HUES6 (cell line): ENCODE data around the gene ZSWIM5.

Source experiments
- H3K27ac ChIP-seq: 2 replicates; pipeline ENCODE4 v1.7.0; 2013; ENCODE audit warnings: low read depth, mild to moderate bottlenecking, low read length, inconsistent platforms
- H3K27me3 ChIP-seq: 2 replicates; pipeline ENCODE4 v1.6.1; 2013; ENCODE audit warnings: low read length; ENCODE audit not compliant: control insufficient read depth, insufficient read depth
- H3K36me3 ChIP-seq: 2 replicates; pipeline ENCODE4 v1.6.1; 2013; ENCODE audit warnings: low read length; ENCODE audit not compliant: control insufficient read depth, insufficient read depth
- H3K4me1 ChIP-seq: 2 replicates; pipeline ENCODE4 v1.6.1; 2013; ENCODE audit warnings: low read length; ENCODE audit not compliant: control insufficient read depth, insufficient read depth
- H3K4me3 ChIP-seq: 2 replicates; pipeline ENCODE4 v1.5.1; 2013; ENCODE audit warnings: low read depth, low read length
- H3K9ac ChIP-seq: one replicate; pipeline ENCODE4 v1.6.1; 2013; ENCODE audit warnings: mild to moderate bottlenecking, low read length
- H3K9me3 ChIP-seq: 2 replicates; pipeline ENCODE4 v1.6.1; 2013; ENCODE audit warnings: low read depth, low read length; ENCODE audit not compliant: control insufficient read depth, insufficient read depth

ZSWIM5 gene

DNA sequence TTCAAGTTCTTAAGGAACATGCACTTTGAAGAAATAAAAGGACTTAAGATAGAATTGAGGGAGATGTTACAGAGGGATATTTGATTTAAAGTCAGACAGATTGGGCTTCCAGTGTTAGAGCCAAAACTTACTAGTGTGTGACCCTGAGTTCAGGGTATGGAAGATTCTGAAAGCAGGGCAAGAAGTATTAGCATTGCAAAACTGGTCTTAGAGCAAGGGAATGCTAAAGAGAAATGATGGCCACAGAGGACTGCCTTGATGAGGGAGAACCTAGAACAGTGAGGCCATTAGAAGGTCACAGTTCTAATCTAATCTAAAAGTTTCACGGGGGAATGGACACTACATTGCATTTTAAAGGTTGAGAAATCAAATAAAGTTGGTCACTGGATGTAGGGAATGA lies 148.9 kb downstream of the ZSWIM5 start:
- Histone ChIP-seq H3K4me3 (no peak overlapping the region), H3K9me3 (no peaks in the 10 kb centered on the region), H3K4me1 (no peaks in the 10 kb centered on the region), H3K27me3 (no peaks in the 10 kb centered on the region), H3K36me3 (no peaks in the 10 kb centered on the region), H3K27ac (no peak overlapping the region), H3K9ac (no peak overlapping the region)

GRCh38 chr1:45051005-45051772 lies 155.2 kb downstream of the ZSWIM5 start:
- Histone ChIP-seq H3K4me3 (no peak overlapping the region), H3K4me1 (no peaks in the 10 kb centered on the region), H3K9ac (no peak overlapping the region), H3K27me3 (no peaks in the 10 kb centered on the region), H3K27ac (no peak overlapping the region), H3K36me3 (no peaks in the 10 kb centered on the region), H3K9me3 (no peaks in the 10 kb centered on the region)

- Histone ChIP-seq H3K9ac (no peak overlapping the region), H3K4me3 (no peak overlapping the region), H3K9me3 (no peaks in the 10 kb centered on the region), H3K27ac (no peak overlapping the region), H3K27me3 (no peaks in the 10 kb centered on the region), H3K4me1 (peaks cover 6% of the 10 kb centered on the region), H3K36me3 (no peaks in the 10 kb centered on the region)
These were observed 159.4 kb downstream of the ZSWIM5 start for GRCh38 chr1:45047032-45047431.

GRCh38 chr1:45044916-45045315 lies 161.5 kb downstream of the ZSWIM5 start:
- Histone ChIP-seq H3K9me3 (no peaks in the 10 kb centered on the region), H3K4me3 (no peak overlapping the region), H3K36me3 (no peaks in the 10 kb centered on the region), H3K27ac (no peak overlapping the region), H3K9ac (no peak overlapping the region), H3K4me1 (peaks cover 6% of the 10 kb centered on the region), H3K27me3 (no peaks in the 10 kb centered on the region)

GRCh38 chr1:45043094-45043493 lies 163.3 kb downstream of the ZSWIM5 start:
- H3K27me3 ChIP-seq, result no peaks in the 10 kb centered on the region
- peaks cover 6% of the 10 kb centered on the region for H3K4me1 ChIP-seq
- H3K27ac ChIP-seq, result no peak overlapping the region
- H3K4me3 ChIP-seq, result no peak overlapping the region
- H3K9ac ChIP-seq, result no peak overlapping the region
- no peaks in the 10 kb centered on the region for H3K9me3 ChIP-seq
- H3K36me3 ChIP-seq, result no peaks in the 10 kb centered on the region

- Histone ChIP-seq H3K36me3 (no peaks in the 10 kb centered on the region), H3K9me3 (no peaks in the 10 kb centered on the region), H3K27ac (no peak overlapping the region), H3K27me3 (no peaks in the 10 kb centered on the region), H3K4me3 (no peak overlapping the region), H3K4me1 (peaks cover 6% of the 10 kb centered on the region), H3K9ac (no peak overlapping the region)
These were observed 166.1 kb downstream of the ZSWIM5 start for GRCh38 chr1:45040297-45040696.

DNA sequence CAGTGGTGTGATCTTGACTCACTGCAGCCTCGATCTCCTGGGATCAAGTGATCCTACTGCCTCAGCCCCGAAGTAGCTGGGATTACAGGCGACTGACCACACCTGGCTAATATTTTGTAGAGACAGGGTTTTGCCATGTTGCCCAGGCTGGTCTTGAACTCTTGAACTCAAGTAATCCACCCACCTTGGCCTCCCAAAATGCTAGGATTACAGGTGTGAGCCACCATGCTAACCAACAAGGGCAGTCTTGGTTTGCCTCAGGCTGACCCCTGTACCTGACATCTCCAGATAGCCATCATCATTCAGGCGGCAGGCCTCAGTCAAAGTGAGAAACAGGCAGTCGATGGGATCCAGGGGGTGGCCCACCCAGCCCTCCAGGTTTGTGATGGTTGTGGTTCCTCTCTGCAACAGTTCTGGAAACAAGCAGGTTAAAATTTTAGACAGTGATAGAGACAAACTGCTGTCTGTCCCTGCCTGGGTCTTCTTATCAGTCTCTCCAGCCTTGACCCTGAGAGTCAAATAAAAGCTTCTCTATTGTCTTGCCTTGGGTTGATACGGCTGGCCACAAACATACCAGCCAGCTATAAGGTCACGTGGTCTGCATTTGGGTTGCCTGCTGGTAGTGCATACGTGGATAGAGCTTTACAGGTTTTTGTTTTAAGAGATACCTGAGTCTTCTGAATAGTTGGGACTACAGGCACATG lies 167.6 kb downstream of the ZSWIM5 start:
- Histone ChIP-seq H3K4me3 (no peak overlapping the region), H3K27ac (no peak overlapping the region), H3K4me1 (peaks cover 6% of the 10 kb centered on the region), H3K27me3 (no peaks in the 10 kb centered on the region), H3K9me3 (no peaks in the 10 kb centered on the region), H3K9ac (no peak overlapping the region), H3K36me3 (no peaks in the 10 kb centered on the region)

DNA sequence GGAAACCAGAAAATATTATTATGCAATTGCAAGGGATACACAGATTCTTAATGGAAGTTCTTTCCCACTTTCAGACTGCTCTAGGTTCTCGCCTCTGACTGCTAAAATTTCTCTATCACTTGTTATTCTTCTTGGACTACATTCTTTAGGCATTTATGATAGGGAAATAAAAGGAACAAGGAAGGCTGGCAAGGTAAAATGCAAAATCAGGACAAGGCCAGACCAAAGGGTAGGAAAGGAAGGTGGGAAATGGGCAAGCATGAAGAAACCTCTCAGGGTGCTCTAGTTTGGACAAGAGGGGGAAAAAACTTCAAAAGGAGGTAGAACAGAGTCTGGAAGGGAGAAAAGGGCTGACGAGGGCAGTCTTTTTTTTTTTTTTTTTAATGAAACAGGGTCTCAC lies 168.2 kb downstream of the ZSWIM5 start:
- no peak overlapping the region for H3K27ac ChIP-seq
- no peaks in the 10 kb centered on the region for H3K9me3 ChIP-seq
- no peaks in the 10 kb centered on the region for H3K36me3 ChIP-seq
- H3K9ac ChIP-seq, result no peak overlapping the region
- peaks cover 6% of the 10 kb centered on the region for H3K4me1 ChIP-seq
- no peak overlapping the region for H3K4me3 ChIP-seq
- H3K27me3 ChIP-seq, result no peaks in the 10 kb centered on the region

- Histone ChIP-seq H3K36me3 (no peaks in the 10 kb centered on the region), H3K27ac (no peak overlapping the region), H3K9me3 (no peaks in the 10 kb centered on the region), H3K9ac (no peak overlapping the region), H3K27me3 (no peaks in the 10 kb centered on the region), H3K4me1 (no peaks in the 10 kb centered on the region), H3K4me3 (no peak overlapping the region)
These were observed 168.9 kb downstream of the ZSWIM5 start for GRCh38 chr1:45037456-45037855.

GRCh38 chr1:45035631-45036301 lies 170.6 kb downstream of the ZSWIM5 start:
- Histone ChIP-seq H3K9me3 (no peaks in the 10 kb centered on the region), H3K27me3 (no peaks in the 10 kb centered on the region), H3K27ac (no peak overlapping the region), H3K9ac (no peak overlapping the region), H3K36me3 (no peaks in the 10 kb centered on the region), H3K4me1 (no peaks in the 10 kb centered on the region), H3K4me3 (no peak overlapping the region)

DNA sequence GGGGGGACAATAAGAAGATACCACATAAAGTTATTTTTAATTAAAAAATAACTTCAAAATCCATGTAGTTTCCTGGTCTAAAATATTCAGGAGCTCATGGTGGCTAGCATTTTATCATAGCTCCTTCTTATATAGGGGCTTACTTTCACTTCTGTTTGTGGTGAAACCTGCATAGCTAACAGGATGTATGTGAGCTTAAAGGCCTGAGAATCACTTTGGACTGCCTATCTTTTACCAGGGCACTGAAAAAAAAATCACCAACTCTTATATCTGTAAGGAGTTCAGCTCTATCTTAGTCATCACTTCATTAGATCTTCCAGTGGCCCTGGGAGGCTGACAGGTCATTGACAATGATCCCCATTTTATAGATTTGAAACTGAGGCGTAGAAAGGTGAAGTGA lies 173.0 kb downstream of the ZSWIM5 start:
- no peak overlapping the region for H3K27ac ChIP-seq
- no peaks in the 10 kb centered on the region for H3K9me3 ChIP-seq
- H3K4me1 ChIP-seq, result no peaks in the 10 kb centered on the region
- no peaks in the 10 kb centered on the region for H3K27me3 ChIP-seq
- no peak overlapping the region for H3K4me3 ChIP-seq
- H3K36me3 ChIP-seq, result no peaks in the 10 kb centered on the region
- no peak overlapping the region for H3K9ac ChIP-seq
